A673 (cell line): ENCODE results near the gene BGN. TPM values are rescaled to one million over a fixed set of nuclear protein-coding genes. Genes with fewer than 3 reads are reported as not detected.

Experiments used
- BruUV-seq: library from RNA; stranded (reverse); fragments of 400-500 nt; replicated peaks from 2 replicates; lab custom pipeline; 2021; lab: Mats Ljungman, UMichigan
- CTCF ChIA-PET: fragments of 300-600 bp; sonication (Branson Sonifier 250); formaldehyde crosslinking; loops from one replicate; lab custom pipeline; 2022; ENCODE audit warnings: antibody characterized with exemption; lab: Charles Lee
- POLR2A ChIA-PET: fragments of 300-600 bp; sonication (Branson Sonifier 250); formaldehyde crosslinking; loops from one replicate; lab custom pipeline; 2022; ENCODE audit warnings: antibody characterized with exemption; ENCODE audit not compliant: low non-redundant PET; lab: Charles Lee
- DNase-seq: peaks from one replicate; pipeline ENCODE4 v3.0.0-alpha.2; 2015; ENCODE audit warnings: low spot score
- H3K27ac ChIP-seq: fragments of 200-600 bp; sonication (generic); 2 replicates; pipeline ENCODE4 v1.5.1; 2016; ENCODE audit warnings: mixed run types, low read depth, mild to moderate bottlenecking, mixed read lengths, antibody characterized with exemption, low read length; ENCODE audit not compliant: poor library complexity, severe bottlenecking
- H3K27me3 ChIP-seq: fragments of 200-600 bp; sonication (generic); replicated peaks from 2 replicates; pipeline ENCODE4 v1.6.1; 2017; ENCODE audit warnings: mixed run types, low read depth, mild to moderate bottlenecking, mixed read lengths, antibody characterized with exemption, low read length; ENCODE audit not compliant: insufficient read depth, poor library complexity
- H3K36me3 ChIP-seq: fragments of 200-600 bp; sonication (generic); 2 replicates; pipeline ENCODE4 v1.6.1; 2016; ENCODE audit warnings: mixed run types, mild to moderate bottlenecking, mixed read lengths, antibody characterized with exemption, low read length; ENCODE audit not compliant: insufficient read depth, poor library complexity, severe bottlenecking
- H3K4me1 ChIP-seq: fragments of 200-600 bp; sonication (generic); 2 replicates; pipeline ENCODE4 v1.6.1; 2017; ENCODE audit warnings: mixed run types, mild to moderate bottlenecking, mixed read lengths, antibody characterized with exemption, low read length; ENCODE audit not compliant: insufficient read depth, poor library complexity, severe bottlenecking
- H3K4me3 ChIP-seq: fragments of 200-600 bp; sonication (generic); 2 replicates; pipeline ENCODE4 v1.5.1; 2016; ENCODE audit warnings: low read depth, mixed run types, mild to moderate bottlenecking, mixed read lengths, low read length; ENCODE audit not compliant: poor library complexity, severe bottlenecking
- H3K9me3 ChIP-seq: fragments of 200-600 bp; sonication (generic); 2 replicates; pipeline ENCODE4 v1.6.1; 2016; ENCODE audit warnings: mixed run types, low read depth, mild to moderate bottlenecking, mixed read lengths, antibody characterized with exemption, low read length; ENCODE audit not compliant: poor library complexity, severe bottlenecking
- EZH2 ChIP-seq: fragments of 200-600 bp; sonication (generic); IDR thresholded peaks from 2 replicates; pipeline ENCODE4 v1.6.1; 2017; ENCODE audit warnings: borderline replicate concordance, low read depth, mild to moderate bottlenecking, mixed read lengths, antibody characterized with exemption, low read length; ENCODE audit not compliant: poor library complexity, severe bottlenecking
- intact Hi-C: fragments of 100-400 bp; cut with micrococcal nuclease; formaldehyde crosslinking; loops from one replicate; pipeline ENCODE4 v1.10.0; 2022; ENCODE audit not compliant: unreplicated experiment
- total RNA-seq: library from RNA; stranded (reverse); gene quantifications from 2 replicates; pipeline ENCODE4 v1.2.3, GENCODE V29; 2021
- TF ChIP-seq, protein P1 (sequence below): fragments of 300-800, 200-600 bp; sonication (generic); conservative IDR thresholded peaks from 2 replicates; pipeline ENCODE4 v1.5.1; 2017; ENCODE audit warnings: low read depth, mild to moderate bottlenecking, antibody characterized with exemption, low read length, moderate library complexity, mixed read lengths

The BGN gene
- total RNA-seq, 1 experiment from 2014 or later, result 51.8 TPM

DNA sequence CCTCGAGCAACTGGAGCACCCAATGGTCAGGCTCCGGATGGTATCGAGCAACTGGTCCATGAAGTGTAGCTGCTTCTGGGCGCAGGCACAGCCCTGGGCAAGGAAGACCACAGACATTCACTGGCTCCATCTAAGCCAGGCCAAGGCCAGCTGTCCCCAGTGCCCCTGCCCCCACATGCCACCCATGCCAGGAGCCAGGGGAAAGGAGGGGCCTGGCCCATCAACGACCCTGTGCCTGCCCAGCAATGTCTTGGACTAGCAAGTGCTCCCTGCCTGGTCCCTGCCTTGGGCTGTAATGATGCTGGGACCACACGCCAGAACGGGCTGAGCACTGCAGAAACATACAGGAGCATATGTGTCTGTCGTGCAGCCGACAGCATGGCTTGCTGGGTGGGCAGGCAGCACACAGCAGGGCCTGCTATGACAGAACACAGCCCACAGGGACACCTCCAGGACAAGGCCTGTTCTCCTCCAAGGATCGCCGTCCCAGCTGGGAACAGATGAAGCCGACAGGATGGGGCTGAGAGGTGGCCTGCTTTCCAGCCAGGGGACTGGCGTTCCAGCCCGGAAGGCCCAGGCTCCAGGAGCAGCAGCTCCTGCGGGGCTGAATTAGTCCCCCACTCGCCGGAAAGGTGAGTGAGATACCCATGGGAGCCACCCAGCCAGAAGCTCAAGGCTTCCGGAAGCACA is 37.5 kb upstream of the BGN start:
- no peaks in the 10 kb centered on the region for H3K4me1 ChIP-seq
- TF ChIP-seq, protein P1, sequence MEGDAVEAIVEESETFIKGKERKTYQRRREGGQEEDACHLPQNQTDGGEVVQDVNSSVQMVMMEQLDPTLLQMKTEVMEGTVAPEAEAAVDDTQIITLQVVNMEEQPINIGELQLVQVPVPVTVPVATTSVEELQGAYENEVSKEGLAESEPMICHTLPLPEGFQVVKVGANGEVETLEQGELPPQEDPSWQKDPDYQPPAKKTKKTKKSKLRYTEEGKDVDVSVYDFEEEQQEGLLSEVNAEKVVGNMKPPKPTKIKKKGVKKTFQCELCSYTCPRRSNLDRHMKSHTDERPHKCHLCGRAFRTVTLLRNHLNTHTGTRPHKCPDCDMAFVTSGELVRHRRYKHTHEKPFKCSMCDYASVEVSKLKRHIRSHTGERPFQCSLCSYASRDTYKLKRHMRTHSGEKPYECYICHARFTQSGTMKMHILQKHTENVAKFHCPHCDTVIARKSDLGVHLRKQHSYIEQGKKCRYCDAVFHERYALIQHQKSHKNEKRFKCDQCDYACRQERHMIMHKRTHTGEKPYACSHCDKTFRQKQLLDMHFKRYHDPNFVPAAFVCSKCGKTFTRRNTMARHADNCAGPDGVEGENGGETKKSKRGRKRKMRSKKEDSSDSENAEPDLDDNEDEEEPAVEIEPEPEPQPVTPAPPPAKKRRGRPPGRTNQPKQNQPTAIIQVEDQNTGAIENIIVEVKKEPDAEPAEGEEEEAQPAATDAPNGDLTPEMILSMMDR, result no peak
- TF ChIP-seq EZH2, result no peak
- ChIA-PET POLR2A (no interaction called here), CTCF (no interaction called here)
- H3K27ac ChIP-seq, result no peak overlapping the region
- no peak for DNase-seq
- no peaks in the 10 kb centered on the region for H3K27me3 ChIP-seq
- H3K36me3 ChIP-seq, result no peaks in the 10 kb centered on the region
- intact Hi-C loops, result no loop called here
- no peak overlapping the region for H3K4me3 ChIP-seq
- no peaks in the 10 kb centered on the region for H3K9me3 ChIP-seq
- BruUV-seq, result no TSS peak

DNA sequence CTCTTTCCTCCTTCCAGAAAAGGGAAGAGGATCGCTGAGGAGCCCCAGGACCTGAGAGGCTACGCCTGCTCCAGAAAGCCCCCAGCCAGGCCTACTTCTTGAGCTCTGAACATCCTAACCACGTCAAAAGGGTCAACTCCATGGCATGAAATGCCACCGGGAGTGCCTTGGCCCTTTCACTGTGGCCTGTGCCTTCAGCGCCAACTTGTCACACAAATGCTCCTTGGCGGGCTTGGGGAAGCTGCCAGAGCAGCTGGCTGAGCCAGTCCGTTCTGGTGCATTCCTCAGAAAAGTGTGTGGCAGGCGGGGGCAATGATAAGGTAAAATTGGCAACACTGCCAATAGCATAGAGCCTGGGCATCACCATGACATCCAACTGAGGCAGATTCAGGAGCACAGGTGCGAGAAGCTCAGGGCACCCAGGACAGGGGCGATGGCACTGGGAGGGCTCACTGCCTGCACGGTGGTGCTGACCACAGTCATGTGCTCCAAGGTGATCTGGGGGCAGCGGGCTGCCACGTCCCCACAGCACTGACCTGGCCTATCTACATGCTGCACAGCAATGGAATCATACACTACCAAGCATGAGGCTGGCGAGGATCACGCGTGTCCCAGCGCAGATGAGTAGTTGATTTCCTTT is 36.8 kb upstream of the BGN start:
- ChIA-PET POLR2A (no interaction called here), CTCF (no interaction called here)
- DNase-seq, result no peak
- BruUV-seq, result no TSS peak
- TF ChIP-seq, protein P1, result no peak
- no peak for TF ChIP-seq EZH2
- H3K27me3 ChIP-seq, result no peaks in the 10 kb centered on the region
- no peaks in the 10 kb centered on the region for H3K9me3 ChIP-seq
- H3K4me1 ChIP-seq, result no peaks in the 10 kb centered on the region
- intact Hi-C loops, result no loop called here
- no peak overlapping the region for H3K4me3 ChIP-seq
- H3K36me3 ChIP-seq, result no peaks in the 10 kb centered on the region
- H3K27ac ChIP-seq, result no peak overlapping the region

DNA sequence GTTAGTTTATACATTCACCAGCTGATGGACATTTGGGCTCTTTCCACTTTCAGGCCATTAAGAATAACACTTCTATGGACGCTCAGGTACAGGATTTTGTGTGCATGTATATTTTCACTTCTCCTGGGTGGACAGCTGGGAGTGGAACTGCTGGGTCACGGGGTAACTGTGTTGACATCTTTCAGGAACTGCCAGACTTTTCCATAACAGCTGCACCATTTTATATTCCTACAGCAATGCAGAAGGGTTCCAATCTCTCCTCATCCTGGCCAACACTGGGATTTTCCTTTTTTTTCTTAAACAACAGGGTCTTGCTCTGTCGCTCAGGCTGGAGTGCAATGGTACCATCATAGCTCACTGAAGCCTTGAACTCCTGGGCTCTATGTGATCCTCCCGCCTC is 36.3 kb upstream of the BGN start:
- no peak overlapping the region for H3K4me3 ChIP-seq
- H3K27ac ChIP-seq, result no peak overlapping the region
- intact Hi-C loops, result no loop called here
- no peaks in the 10 kb centered on the region for H3K36me3 ChIP-seq
- ChIA-PET POLR2A (no interaction called here), CTCF (no interaction called here)
- no peaks in the 10 kb centered on the region for H3K9me3 ChIP-seq
- TF ChIP-seq, protein P1, result no peak
- no peak for TF ChIP-seq EZH2
- no peaks in the 10 kb centered on the region for H3K27me3 ChIP-seq
- BruUV-seq, result no TSS peak
- DNase-seq, result no peak
- H3K4me1 ChIP-seq, result no peaks in the 10 kb centered on the region
